ENCODE results near the gene PDZD2.

The PDZD2 gene

GRCh38 chr5:31890046-31890445 lies 251.1 kb downstream of the PDZD2 start:
- DNase-seq, result no peak

- no peak for DNase-seq
Measured at GRCh38 chr5:31894141-31894540, 255.2 kb downstream of the PDZD2 start.

- no peak for DNase-seq
Measured at GRCh38 chr5:31895199-31895820, 256.4 kb downstream of the PDZD2 start.

GRCh38 chr5:31898036-31898632 lies 259.2 kb downstream of the PDZD2 start:
- DNase-seq, result no peak

GRCh38 chr5:31900296-31900865 lies 261.4 kb downstream of the PDZD2 start:
- no peak for DNase-seq

GRCh38 chr5:31901807-31902530 lies 263.0 kb downstream of the PDZD2 start:
- DNase-seq, result no peak

- no peak for DNase-seq
Measured at GRCh38 chr5:31908396-31908795, 269.5 kb downstream of the PDZD2 start.

GRCh38 chr5:31909073-31909472 lies 270.1 kb downstream of the PDZD2 start:
- DNase-seq, result no peak

- no peak for DNase-seq
Measured at GRCh38 chr5:31911291-31912265, 272.6 kb downstream of the PDZD2 start.

- no peak for DNase-seq
Measured at GRCh38 chr5:31913808-31914207, 274.9 kb downstream of the PDZD2 start.

GRCh38 chr5:31916327-31916726 lies 277.4 kb downstream of the PDZD2 start:
- no peak for DNase-seq

- DNase-seq, result no peak
Measured at GRCh38 chr5:31918739-31919138, 279.8 kb downstream of the PDZD2 start.

- DNase-seq, result no peak
Measured at GRCh38 chr5:31921852-31922305, 282.9 kb downstream of the PDZD2 start.

- DNase-seq, result no peak
Measured at GRCh38 chr5:31924005-31924404, 285.1 kb downstream of the PDZD2 start.

GRCh38 chr5:31931874-31932273 lies 292.9 kb downstream of the PDZD2 start:
- DNase-seq, result no peak

GRCh38 chr5:31934156-31934555 lies 295.2 kb downstream of the PDZD2 start:
- no peak for DNase-seq

GRCh38 chr5:31935496-31936369 lies 296.8 kb downstream of the PDZD2 start:
- no peak for DNase-seq

GRCh38 chr5:31936683-31937082 lies 297.8 kb downstream of the PDZD2 start:
- DNase-seq, result no peak

GRCh38 chr5:31937226-31937625 lies 298.3 kb downstream of the PDZD2 start:
- DNase-seq, result no peak

- no peak for DNase-seq
Measured at GRCh38 chr5:31937703-31938102, 298.8 kb downstream of the PDZD2 start.

- DNase-seq, result no peak
Measured at GRCh38 chr5:31939151-31939550, 300.2 kb downstream of the PDZD2 start.

Data from CD4-positive, alpha-beta T cell treated with Interleukin-12 subunit alpha and Interleukin-12 subunit beta, for 1 hour (primary cell).